ENCODE measurements around the gene ARHGDIB.

Gene ARHGDIB

DNA sequence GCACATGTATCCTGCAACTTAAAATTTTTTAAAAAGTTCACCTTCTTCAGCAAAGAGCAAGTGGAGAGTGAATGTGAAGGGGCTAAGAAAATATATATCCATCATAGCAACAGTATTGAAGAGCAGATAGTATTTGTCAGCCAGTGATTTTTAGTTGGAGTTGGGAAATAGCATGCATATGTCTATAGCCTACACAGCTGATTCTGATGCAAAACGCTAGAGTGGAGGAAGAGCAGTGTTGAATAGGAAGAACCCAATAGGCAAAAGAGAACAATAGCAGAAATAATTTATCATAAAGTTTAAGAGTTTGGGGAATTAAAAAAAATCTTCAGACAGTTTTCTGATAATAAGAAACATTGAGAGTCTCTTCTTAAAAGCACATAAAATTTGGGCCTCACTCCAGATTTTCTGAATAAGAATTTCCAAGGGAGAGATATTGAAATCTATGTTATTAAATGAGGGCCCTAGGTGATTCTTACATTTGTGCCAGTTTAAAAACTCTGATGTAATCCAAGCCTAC, 23.4 kb upstream of the ARHGDIB start:
- FAIRE-seq (no peak), DNase-seq (ENCODE audit: insufficient read length, low spot score) (no peak)

DNA sequence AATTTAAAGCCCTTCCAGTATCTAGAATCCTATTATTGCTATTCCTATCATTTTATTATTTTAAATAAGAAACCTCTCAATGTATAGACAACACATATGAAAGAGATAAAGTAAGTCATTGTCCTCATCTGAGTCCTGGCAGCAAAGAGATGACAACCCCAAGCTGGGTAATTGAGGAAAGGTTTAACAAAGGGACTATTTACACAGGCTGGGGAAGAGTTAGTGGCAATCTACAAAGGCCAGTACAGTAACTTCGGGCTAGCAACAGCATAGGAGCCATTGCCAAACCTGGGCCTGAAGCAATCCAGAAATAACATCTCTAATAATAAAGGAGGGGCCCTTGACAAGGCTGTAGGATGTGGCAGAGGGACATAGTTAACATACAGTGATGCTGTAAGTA, 22.6 kb upstream of the ARHGDIB start:
- no peak for DNase-seq (ENCODE audit: insufficient read length, low spot score)
- no peak for FAIRE-seq

DNA sequence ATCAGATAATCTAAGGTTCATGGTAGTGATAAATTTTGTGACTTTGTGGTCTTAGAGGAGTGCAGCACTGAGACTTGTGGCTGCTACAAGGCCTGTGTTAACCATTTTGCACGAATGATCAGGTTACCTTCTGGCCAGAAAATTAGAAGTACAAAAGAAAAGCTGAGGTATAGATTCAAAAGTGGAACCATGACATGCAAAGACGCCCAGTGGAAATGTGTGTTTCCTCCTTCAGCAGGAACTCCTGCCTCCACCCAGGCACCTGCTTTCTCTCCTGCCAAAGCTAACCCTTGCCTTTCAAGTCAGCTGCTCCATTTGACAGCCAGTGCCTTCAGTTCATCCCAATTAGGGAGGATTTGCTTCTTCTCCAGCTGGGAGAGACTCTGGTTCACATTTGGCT, 21.6 kb upstream of the ARHGDIB start:
- DNase-seq (ENCODE audit: insufficient read length, low spot score) = no peak
- FAIRE-seq = no peak

- FAIRE-seq (no peak), DNase-seq (ENCODE audit: insufficient read length, low spot score) (no peak)
Observed at GRCh38 chr12:14982562-14982961, 21.2 kb upstream of the ARHGDIB start.

GRCh38 chr12:14981049-14981448, 19.6 kb upstream of the ARHGDIB start:
- no peak for FAIRE-seq
- no peak for DNase-seq (ENCODE audit: insufficient read length, low spot score)

DNA sequence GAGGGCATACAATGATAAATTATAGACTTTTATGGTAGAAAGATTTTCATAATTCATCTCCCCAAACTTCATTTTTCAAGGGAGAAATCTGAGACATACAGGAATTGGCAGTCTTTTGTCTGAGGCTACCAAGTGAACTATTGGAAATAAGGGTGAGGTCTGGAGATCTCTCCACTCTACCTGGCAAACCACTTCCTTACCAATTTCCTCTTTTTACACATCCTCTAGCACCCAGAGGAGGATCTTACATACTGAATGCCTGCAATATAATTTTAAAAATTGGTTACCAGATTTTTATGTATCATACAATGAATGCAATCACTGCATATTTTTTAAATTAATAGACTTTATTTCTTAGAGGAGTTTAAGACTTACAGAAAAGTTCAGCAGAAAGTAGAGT, 18.1 kb upstream of the ARHGDIB start:
- no peak for FAIRE-seq

DNA sequence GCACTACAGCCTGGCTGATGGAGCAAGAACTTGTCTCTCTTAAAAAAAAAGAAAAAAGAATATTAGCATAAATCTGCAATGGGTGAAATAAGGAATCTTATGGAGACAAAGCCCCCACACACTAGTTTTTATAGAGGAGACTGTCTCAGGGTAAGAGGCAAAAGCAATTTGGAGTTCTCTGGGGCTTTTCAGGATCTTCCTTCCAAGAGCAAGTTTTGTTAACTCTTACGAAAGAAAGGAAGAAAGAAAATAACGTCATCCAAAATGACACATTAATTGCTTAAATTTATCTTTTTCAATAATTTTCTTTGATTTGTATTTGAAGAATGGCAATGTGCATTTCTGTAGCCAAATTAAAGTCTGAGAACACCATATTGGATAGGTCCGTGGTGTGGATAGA, 15.3 kb upstream of the ARHGDIB start:
- no peak for DNase-seq (ENCODE audit: insufficient read length, low spot score)
- FAIRE-seq = no peak

More for the DNA sequence above, 18.1 kb upstream of the ARHGDIB start:
- DNase-seq (ENCODE audit: insufficient read length, low spot score) = no peak

DNA sequence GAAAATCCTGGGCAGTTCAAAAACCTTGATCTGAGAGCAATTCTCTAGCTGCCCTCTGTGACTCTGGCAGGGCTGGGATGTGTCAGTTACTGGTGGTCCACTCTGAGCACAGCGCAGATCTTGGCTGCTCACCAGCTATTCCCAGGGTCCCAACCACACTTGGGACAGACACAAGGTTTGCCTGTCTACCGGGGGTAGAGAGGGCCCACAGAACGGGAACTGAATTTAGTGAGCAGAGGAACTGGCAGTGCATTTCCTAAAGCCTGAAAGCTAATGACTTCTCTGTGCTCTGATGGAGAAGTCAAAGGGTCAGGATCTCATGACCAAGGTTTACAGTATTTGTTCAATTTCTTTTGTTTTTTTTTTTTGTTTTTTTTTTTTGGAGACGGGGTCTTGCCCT, 14.1 kb upstream of the ARHGDIB start:
- DNase-seq (ENCODE audit: insufficient read length, low spot score) (no peak), FAIRE-seq (no peak)

- no peak for FAIRE-seq
- no peak for DNase-seq (ENCODE audit: insufficient read length, low spot score)
Observed at GRCh38 chr12:14974633-14975032, 13.2 kb upstream of the ARHGDIB start.

- FAIRE-seq (no peak), DNase-seq (ENCODE audit: insufficient read length, low spot score) (no peak)
Observed at GRCh38 chr12:14972816-14973215, 11.4 kb upstream of the ARHGDIB start, which contains the start of gene PDE6H. TSS of gene PDE6H (plus strand) at chr12:14973042. CDS start at chr12:14978013, 4,971 bp downstream.

- FAIRE-seq = no peak
- DNase-seq (ENCODE audit: insufficient read length, low spot score) = no peak
Observed at GRCh38 chr12:14970473-14970872, 9.1 kb upstream of the ARHGDIB start.

- FAIRE-seq (no peak), DNase-seq (ENCODE audit: insufficient read length, low spot score) (no peak)
Observed at GRCh38 chr12:14968478-14968877, 7.1 kb upstream of the ARHGDIB start.

- FAIRE-seq = no peak
- DNase-seq (ENCODE audit: insufficient read length, low spot score) = no peak
Observed at GRCh38 chr12:14965221-14965620, 3.8 kb upstream of the ARHGDIB start.

GRCh38 chr12:14964406-14964805, 3.0 kb upstream of the ARHGDIB start:
- no peak for FAIRE-seq

DNA sequence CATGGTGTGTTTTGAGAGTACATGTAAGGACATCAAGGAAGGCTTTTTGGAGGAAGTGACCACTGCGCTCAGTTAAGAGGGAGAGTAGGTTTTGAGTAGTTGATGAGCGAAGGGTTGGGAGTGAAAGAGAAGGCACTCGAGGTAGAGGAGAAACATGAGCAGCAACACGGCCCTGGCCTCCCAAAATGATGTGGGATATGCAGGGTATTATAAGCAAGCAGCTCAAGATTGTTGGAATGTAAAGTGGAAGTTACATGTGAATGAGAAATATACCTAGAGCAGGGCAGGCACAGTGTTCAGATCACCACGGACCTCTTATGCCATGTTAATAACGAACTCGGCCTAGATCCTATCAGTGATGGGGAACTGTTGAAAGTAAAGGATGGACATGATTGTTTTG, 2.1 kb upstream of the ARHGDIB start:
- FAIRE-seq (peak; percentile 49), DNase-seq (ENCODE audit: insufficient read length, low spot score) (no peak)

More at GRCh38 chr12:14964406-14964805, 3.0 kb upstream of the ARHGDIB start:
- DNase-seq (ENCODE audit: insufficient read length, low spot score) = no peak

DNA sequence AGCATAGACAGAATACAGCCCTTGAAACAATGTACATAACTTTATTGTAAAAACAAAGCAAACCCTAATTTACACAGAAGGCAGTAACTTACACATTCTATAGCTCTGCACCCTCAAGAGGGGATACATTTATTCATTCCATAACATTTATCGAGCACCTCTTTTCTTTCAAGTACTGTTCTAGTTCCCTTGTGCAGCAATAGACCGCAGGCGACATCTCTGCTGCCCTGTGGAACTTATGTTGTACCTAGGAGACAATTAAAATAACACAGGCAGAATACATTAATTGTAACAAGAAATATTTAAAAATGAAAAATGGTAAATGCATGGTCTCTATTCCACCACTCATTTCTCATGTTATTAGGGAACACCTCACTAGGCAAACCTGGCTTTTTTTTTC, 1.4 kb upstream of the ARHGDIB start:
- DNase-seq (ENCODE audit: insufficient read length, low spot score) = no peak
- FAIRE-seq = peak; percentile 21

GRCh38 chr12:14962153-14962539, 745 bp upstream of the ARHGDIB start:
- no peak for FAIRE-seq
- no peak for DNase-seq (ENCODE audit: insufficient read length, low spot score)

DNA sequence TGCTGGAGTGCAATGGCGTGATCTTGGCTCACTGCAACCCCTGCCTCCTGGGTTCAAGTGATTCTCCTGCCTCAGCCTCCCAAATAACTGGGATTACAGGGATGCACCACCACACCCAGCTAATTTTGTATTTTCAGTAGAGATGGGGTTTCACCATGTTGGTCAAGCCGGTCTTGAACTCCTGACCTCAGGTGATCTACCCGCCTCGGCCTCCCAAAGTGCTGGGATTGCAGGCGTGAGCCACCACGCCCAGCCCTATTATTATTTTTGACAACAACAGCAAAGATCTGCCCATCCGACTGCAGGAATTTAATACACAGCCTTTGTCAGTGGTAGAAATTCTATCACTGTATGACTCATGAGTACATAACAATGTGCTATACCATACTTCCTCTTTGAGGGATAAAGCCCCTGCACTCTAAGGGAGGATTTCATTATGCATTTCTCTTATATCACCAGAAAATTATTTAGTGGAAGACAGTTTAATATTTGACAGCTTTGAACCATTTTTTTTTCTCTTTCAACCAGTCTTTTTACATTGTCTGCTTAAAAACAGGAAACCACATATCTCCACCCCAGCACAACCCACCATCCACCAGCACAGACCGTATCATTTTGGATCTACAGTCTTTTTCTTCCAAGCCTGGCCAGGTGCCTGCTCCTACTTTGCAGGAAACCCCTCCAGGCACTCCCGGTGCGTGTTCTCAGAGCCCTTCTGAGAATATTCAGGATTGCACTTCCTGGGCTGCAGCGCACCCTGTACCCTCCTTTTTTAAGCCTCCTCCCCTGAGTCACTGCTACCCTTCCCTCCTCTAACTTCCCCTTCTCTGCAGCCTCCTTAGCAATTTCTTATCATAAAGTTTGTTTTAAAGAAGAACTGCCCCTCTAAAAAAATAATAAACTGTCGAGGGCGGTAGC, 594 bp downstream of the ARHGDIB start:
- DNase-seq (ENCODE audit: insufficient read length, low spot score) (no peak), FAIRE-seq (no peak)

DNA sequence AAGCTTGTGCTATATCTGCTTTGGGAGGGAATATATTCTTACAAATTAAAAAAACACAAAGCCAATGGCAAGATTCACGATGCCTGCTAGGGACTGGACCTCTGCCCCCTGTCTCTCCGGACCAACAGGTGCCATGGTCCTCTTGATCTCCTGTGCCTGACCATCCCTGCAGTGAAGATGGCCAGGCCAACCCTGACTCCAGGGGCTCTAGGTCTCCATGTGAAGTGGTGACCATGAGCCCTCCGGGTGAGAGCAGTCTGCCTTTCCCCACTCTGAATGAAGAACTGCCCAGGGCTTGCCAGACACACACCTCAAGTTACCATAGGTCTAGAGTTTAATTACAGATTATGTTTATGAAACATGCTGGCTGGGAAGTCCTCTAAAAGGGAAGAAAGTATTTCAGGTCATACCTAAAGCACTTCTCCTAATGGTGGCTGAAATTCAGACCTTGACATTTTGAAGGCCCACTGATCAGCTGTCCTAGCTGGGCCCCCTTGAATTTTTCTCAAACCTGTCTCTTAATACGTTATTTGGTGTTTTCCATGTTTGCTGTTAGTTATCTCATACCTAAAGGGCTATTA, 1.4 kb downstream of the ARHGDIB start:
- DNase-seq (ENCODE audit: insufficient read length, low spot score) = no peak
- no peak for FAIRE-seq

- FAIRE-seq = peak; percentile 83
- DNase-seq (ENCODE audit: insufficient read length, low spot score) = no peak
Observed at GRCh38 chr12:14959463-14959862, 1.9 kb downstream of the ARHGDIB start.

DNA sequence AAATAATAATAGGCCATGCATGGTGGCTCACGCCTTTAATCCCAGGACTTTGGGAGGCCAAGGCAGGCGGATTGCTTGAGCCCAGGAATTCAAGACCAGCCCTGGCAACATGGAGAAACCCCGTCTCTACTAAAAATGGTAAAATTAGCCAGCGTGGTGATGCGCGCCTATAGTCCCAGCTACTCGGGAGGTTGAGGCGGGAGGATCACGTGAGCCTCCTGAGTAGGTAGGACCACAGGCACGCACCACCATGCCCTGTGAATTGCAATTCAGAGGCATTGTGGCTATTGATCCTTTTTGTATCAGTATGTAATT, 2.3 kb downstream of the ARHGDIB start:
- FAIRE-seq = peak; percentile 74
- no peak for DNase-seq (ENCODE audit: insufficient read length, low spot score)

Data from GM19239 (cell line).